Hematopoietic multipotent progenitor cell treated with erythropoietin and hydrocortisone succinate and interleukin-3 and kit ligand, for 6 days (in vitro differentiated cells): Measurements from ENCODE around the gene ARHGAP26.

ENCODE experiments used
- DNase-seq: peaks from one replicate; pipeline ENCODE4 v3.0.0-alpha.2; 2015

Gene ARHGAP26

GRCh38 chr5:143025376-143025775 is 255.2 kb downstream of the ARHGAP26 start:
- DNase-seq = no peak

- DNase-seq = no peak
Measured at GRCh38 chr5:143025971-143026370, 255.8 kb downstream of the ARHGAP26 start.

- DNase-seq = peak; percentile 57
Measured at GRCh38 chr5:143026380-143026779, 256.2 kb downstream of the ARHGAP26 start.

GRCh38 chr5:143029293-143029692 is 259.1 kb downstream of the ARHGAP26 start:
- DNase-seq = no peak

GRCh38 chr5:143030349-143030748 is 260.2 kb downstream of the ARHGAP26 start:
- no peak for DNase-seq

GRCh38 chr5:143031781-143032580 is 261.8 kb downstream of the ARHGAP26 start:
- DNase-seq = no peak

- no peak for DNase-seq
Measured at GRCh38 chr5:143032581-143032836, 262.3 kb downstream of the ARHGAP26 start.

GRCh38 chr5:143033535-143034250 is 263.5 kb downstream of the ARHGAP26 start:
- no peak for DNase-seq

- DNase-seq = no peak
Measured at GRCh38 chr5:143036146-143036927, 266.2 kb downstream of the ARHGAP26 start.

- DNase-seq = no peak
Measured at GRCh38 chr5:143037071-143037470, 266.9 kb downstream of the ARHGAP26 start.

GRCh38 chr5:143037708-143038107 is 267.5 kb downstream of the ARHGAP26 start:
- DNase-seq = no peak

- no peak for DNase-seq
Measured at GRCh38 chr5:143040622-143041021, 270.4 kb downstream of the ARHGAP26 start.

GRCh38 chr5:143041461-143041860 is 271.3 kb downstream of the ARHGAP26 start:
- DNase-seq = no peak

- no peak for DNase-seq
Measured at GRCh38 chr5:143041972-143042770, 272.0 kb downstream of the ARHGAP26 start.

GRCh38 chr5:143044265-143044664 is 274.1 kb downstream of the ARHGAP26 start:
- DNase-seq = no peak

- no peak for DNase-seq
Measured at GRCh38 chr5:143045062-143045461, 274.9 kb downstream of the ARHGAP26 start.

- DNase-seq = no peak
Measured at GRCh38 chr5:143046314-143046713, 276.1 kb downstream of the ARHGAP26 start.

- no peak for DNase-seq
Measured at GRCh38 chr5:143047091-143047490, 276.9 kb downstream of the ARHGAP26 start.

- DNase-seq = no peak
Measured at GRCh38 chr5:143050183-143050582, 280.0 kb downstream of the ARHGAP26 start.

- peak; percentile 67 for DNase-seq
Measured at GRCh38 chr5:143051244-143052058, 281.3 kb downstream of the ARHGAP26 start.

GRCh38 chr5:143052967-143053682 is 282.9 kb downstream of the ARHGAP26 start:
- no peak for DNase-seq
